SK-N-MC (cell line): ENCODE results near the gene CTAGE9.

Source experiments
- EZH2 ChIP-seq: fragments of 200-600 bp; sonication (generic); IDR thresholded peaks from one replicate; pipeline ENCODE4 v1.6.1; 2017; ENCODE audit warnings: antibody characterized with exemption
- POLR2AphosphoS5 ChIP-seq: IDR thresholded peaks from 2 replicates; pipeline ENCODE4 v1.6.1; 2012; ENCODE audit warnings: mild to moderate bottlenecking, low read depth, low read length, borderline replicate concordance

GRCh38 chr6:131733376-131734016, 22.7 kb upstream of the CTAGE9 start:
- no peak for TF ChIP-seq EZH2
- no peak for TF ChIP-seq POLR2AphosphoS5
